ENCODE data around the gene ARFIP2. TPM values are rescaled to one million over a fixed set of nuclear protein-coding genes. Genes with fewer than 3 reads are reported as not detected.
"Not testable (repeated sequence)": the region's sequence is repeated elsewhere in the genome, so short reads cannot be mapped to it uniquely, and the experiment has no call there.

Gene ARFIP2
- polyA plus RNA-seq, 2 of the 4 experiments (the other 2 are of a cell fraction), result 79.2 to 87.9 TPM

DNA sequence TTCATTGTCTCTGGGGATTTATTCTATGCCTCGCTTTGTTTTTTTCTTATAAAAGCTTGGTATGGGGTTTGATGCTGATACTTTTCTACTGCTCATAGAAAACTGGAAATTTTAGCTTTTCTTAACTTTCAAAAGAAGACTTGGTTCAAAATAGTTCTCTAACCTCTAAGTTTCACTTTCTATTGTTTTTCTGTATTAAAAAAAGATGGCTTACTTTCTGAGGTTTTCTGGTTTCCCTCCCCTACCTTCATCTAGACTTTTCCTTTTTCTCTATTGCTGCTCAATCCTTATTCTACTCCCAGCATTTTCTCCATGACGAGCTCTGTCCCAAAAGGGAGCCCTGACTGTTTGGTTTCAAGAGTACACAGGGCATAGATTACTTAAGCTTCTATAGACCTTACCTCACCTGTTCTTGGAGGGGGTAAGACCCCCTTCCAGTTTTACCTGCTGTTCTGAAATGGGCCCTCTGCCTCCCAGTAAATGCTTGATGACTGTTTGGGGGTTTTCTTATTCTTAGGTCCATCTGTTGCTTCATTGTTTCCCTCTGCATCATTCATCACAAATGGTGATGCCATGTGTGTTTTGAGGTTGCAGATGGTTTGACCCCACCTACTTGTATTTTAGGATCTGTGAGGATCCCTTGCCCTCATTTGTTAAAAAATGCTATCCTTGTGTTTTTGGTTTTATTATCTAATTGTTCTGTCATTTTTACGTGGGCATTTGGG, 45.4 kb upstream of the ARFIP2 start:
- TF ChIP-seq HOXA7 (CRISPR knock-in tag; IDR thresholded peaks at IDR 0.05) (no peak), HEYL (CRISPR knock-in tag; IDR thresholded peaks at IDR 0.05) (no peak), BCL3 (IDR thresholded peaks at IDR 0.05) (no peak), ZC3H11A (IDR thresholded peaks at IDR 0.05) (no peak), RCOR1 (IDR thresholded peaks at IDR 0.05; ENCODE audit: low read depth, low read length) (no peak), CBX2 (IDR thresholded peaks at IDR 0.05; ENCODE audit: borderline replicate concordance, low read depth) (no peak), JUNB (IDR thresholded peaks at IDR 0.05) (no peak)
- TF ChIP-seq, protein P1, sequence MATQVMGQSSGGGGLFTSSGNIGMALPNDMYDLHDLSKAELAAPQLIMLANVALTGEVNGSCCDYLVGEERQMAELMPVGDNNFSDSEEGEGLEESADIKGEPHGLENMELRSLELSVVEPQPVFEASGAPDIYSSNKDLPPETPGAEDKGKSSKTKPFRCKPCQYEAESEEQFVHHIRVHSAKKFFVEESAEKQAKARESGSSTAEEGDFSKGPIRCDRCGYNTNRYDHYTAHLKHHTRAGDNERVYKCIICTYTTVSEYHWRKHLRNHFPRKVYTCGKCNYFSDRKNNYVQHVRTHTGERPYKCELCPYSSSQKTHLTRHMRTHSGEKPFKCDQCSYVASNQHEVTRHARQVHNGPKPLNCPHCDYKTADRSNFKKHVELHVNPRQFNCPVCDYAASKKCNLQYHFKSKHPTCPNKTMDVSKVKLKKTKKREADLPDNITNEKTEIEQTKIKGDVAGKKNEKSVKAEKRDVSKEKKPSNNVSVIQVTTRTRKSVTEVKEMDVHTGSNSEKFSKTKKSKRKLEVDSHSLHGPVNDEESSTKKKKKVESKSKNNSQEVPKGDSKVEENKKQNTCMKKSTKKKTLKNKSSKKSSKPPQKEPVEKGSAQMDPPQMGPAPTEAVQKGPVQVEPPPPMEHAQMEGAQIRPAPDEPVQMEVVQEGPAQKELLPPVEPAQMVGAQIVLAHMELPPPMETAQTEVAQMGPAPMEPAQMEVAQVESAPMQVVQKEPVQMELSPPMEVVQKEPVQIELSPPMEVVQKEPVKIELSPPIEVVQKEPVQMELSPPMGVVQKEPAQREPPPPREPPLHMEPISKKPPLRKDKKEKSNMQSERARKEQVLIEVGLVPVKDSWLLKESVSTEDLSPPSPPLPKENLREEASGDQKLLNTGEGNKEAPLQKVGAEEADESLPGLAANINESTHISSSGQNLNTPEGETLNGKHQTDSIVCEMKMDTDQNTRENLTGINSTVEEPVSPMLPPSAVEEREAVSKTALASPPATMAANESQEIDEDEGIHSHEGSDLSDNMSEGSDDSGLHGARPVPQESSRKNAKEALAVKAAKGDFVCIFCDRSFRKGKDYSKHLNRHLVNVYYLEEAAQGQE (IDR thresholded peaks at IDR 0.05), result no peak
- H3K4me3 ChIP-seq, result no peak overlapping the region
- DNase-seq (ENCODE audit: low read depth in 1 of 2, low spot score in 1 of 2), result no peak
- 88% methylated on average over 3 of the region's 3 CpGs for WGBS (ENCODE audit: missing lambda C conversion rate)
- no peak overlapping the region for H3K4me2 ChIP-seq
- peaks cover 7% of the 10 kb centered on the region; the same call in 1 of the 3 replicates for H3K4me1 ChIP-seq
- CTCF ChIA-PET, result no interaction called here
- POLR2A ChIA-PET, result no interaction called here
- H3K9me3 ChIP-seq, result no peaks in the 10 kb centered on the region
- no peak overlapping the region for H3K27ac ChIP-seq
- no peak for FAIRE-seq
- ATAC-seq, result no peak

- 2% methylated on average over 1 of the region's 1 CpG for WGBS (ENCODE audit: missing lambda C conversion rate)
- ChIA-PET CTCF (interaction anchor here (1.2 to 2.6 kb wide), 2 partner anchors 8 to 18 kb away, joined by 3 to 9 read pairs; no protein-coding TSS in a partner anchor), POLR2A (interaction anchor here (0.6 kb wide), 1 partner anchor 136 kb away, joined by 3 read pairs; no protein-coding TSS in a partner anchor)
- H3K27ac ChIP-seq, result no peak overlapping the region
- peak; percentile 55 to 72; a peak in 5 of 6 replicates for ATAC-seq
- H3K4me2 ChIP-seq, result peak overlapping the region; percentile 5; the same call in 2 of the 3 replicates
- no peaks in the 10 kb centered on the region for H3K9me3 ChIP-seq
- TF ChIP-seq JUNB (IDR thresholded peaks at IDR 0.05) (no peak), RARB (CRISPR knock-in tag; IDR thresholded peaks at IDR 0.05) (no peak), FOXS1 (CRISPR knock-in tag; IDR thresholded peaks at IDR 0.05) (no peak), FOSL2 (IDR thresholded peaks at IDR 0.05) (no peak), FOSL2 (CRISPR knock-in tag; IDR thresholded peaks at IDR 0.05) (peak; percentile 44; the same call in 1 of the 2 replicates), FOSB (CRISPR knock-in tag; IDR thresholded peaks at IDR 0.05) (no peak)
- H3K4me3 ChIP-seq, result no peak overlapping the region
- peaks cover 7% of the 10 kb centered on the region; the same call in 1 of the 3 replicates for H3K4me1 ChIP-seq
- no peak for FAIRE-seq
- DNase-seq (ENCODE audit: low read depth in 1 of 2, low spot score in 1 of 2), result peak in 1 of 2 experiments; percentile 31
Observed at GRCh38 chr11:6523253-6523652, 42.1 kb upstream of the ARFIP2 start.

GRCh38 chr11:6521946-6522345, 40.8 kb upstream of the ARFIP2 start:
- POLR2A ChIA-PET; H3K27ac ChIP-seq; H3K4me2 ChIP-seq; FAIRE-seq; H3K4me3 ChIP-seq; H3K9me3 ChIP-seq; H3K4me1 ChIP-seq; ATAC-seq; DNase-seq (ENCODE audit: low read depth in 1 of 2, low spot score in 1 of 2): not testable (repeated sequence)
- 90% methylated on average over 3 of the region's 3 CpGs for WGBS (ENCODE audit: missing lambda C conversion rate)
- CTCF ChIA-PET, result interaction anchor here (2.6 kb wide), 1 partner anchor 9 kb away, joined by 9 read pairs; no protein-coding TSS in a partner anchor

GRCh38 chr11:6520265-6520664, 39.1 kb upstream of the ARFIP2 start:
- DNase-seq (ENCODE audit: low read depth in 1 of 2, low spot score in 1 of 2), result no peak
- CTCF ChIA-PET, result interaction anchor here (1.2 to 2.1 kb wide), 3 partner anchors 11 to 141 kb away, joined by 3 to 14 read pairs (median 6); no protein-coding TSS in a partner anchor

More at GRCh38 chr11:6520265-6520664, 39.1 kb upstream of the ARFIP2 start:
- Histone ChIP-seq H3K4me1 (peaks cover 7% of the 10 kb centered on the region; the same call in 1 of the 3 replicates), H3K27ac (no peak overlapping the region), H3K4me3 (no peak overlapping the region), H3K4me2 (no peak overlapping the region), H3K9me3 (no peaks in the 10 kb centered on the region)
- WGBS (ENCODE audit: missing lambda C conversion rate), result 89% methylated on average over 3 of the region's 3 CpGs
- ATAC-seq (no peak), FAIRE-seq (no peak)
- POLR2A ChIA-PET, result no interaction called here
- TF ChIP-seq HOXB5 (CRISPR knock-in tag; IDR thresholded peaks at IDR 0.05), result no peak
- no peak for TF ChIP-seq SMC3 (IDR thresholded peaks at IDR 0.05)
- no peak for TF ChIP-seq CTCF (IDR thresholded peaks at IDR 0.05)
- TF ChIP-seq BHLHE40 (IDR thresholded peaks at IDR 0.05; ENCODE audit: low read depth, low read length), result no peak
- TF ChIP-seq PHF8 (IDR thresholded peaks at IDR 0.05; ENCODE audit: borderline replicate concordance, low read depth), result no peak
- no peak for TF ChIP-seq MYC (IDR thresholded peaks at IDR 0.05; ENCODE audit: borderline replicate concordance, low read length)
- TF ChIP-seq POLR2AphosphoS2 (conservative IDR thresholded peaks at IDR 0.05; ENCODE audit: low read length), result no peak
